NCI-H345 treated with DMSO at 0.1 percent for 48 hours (cell line): Measurements from ENCODE around the gene ITLN1.
"Not testable (repeated sequence)": the region's sequence is repeated elsewhere in the genome, so short reads cannot be mapped to it uniquely, and the experiment has no call there.

Source experiments
- DNase-seq: peaks from one replicate; lab custom pipeline; 2025; ENCODE audit not compliant: unreplicated experiment; lab: John Stamatoyannopoulos, UW

The ITLN1 gene

GRCh38 chr1:160885042-160885441, at the start of gene ITLN1:
Gene ITLN1, minus strand, starts transcription at chr1:160885180. Its CDS starts 303 bp downstream, at chr1:160884877.
- DNase-seq = no peak

GRCh38 chr1:160933305-160933704, 48.3 kb upstream of the ITLN1 start:
- DNase-seq = not testable (repeated sequence)

GRCh38 chr1:160925652-160926244, 40.8 kb upstream of the ITLN1 start:
- no peak for DNase-seq

GRCh38 chr1:160924791-160925651, 40.0 kb upstream of the ITLN1 start:
- DNase-seq = no peak

- no peak for DNase-seq
These were observed 31.7 kb upstream of the ITLN1 start for GRCh38 chr1:160916666-160917065.

- DNase-seq = not testable (repeated sequence)
These were observed 28.2 kb upstream of the ITLN1 start for GRCh38 chr1:160913229-160913628.

- DNase-seq = no peak
These were observed 26.9 kb upstream of the ITLN1 start for GRCh38 chr1:160911925-160912324.

GRCh38 chr1:160911441-160911840, 26.5 kb upstream of the ITLN1 start:
- no peak for DNase-seq

- peak; percentile 90 for DNase-seq
These were observed 25.3 kb upstream of the ITLN1 start for GRCh38 chr1:160910170-160910750.

GRCh38 chr1:160907976-160908375, 23.0 kb upstream of the ITLN1 start:
- no peak for DNase-seq

GRCh38 chr1:160905617-160905989, 20.6 kb upstream of the ITLN1 start:
- no peak for DNase-seq

GRCh38 chr1:160904783-160905616, 20.0 kb upstream of the ITLN1 start:
- no peak for DNase-seq

- not testable (repeated sequence) for DNase-seq
These were observed 17.3 kb upstream of the ITLN1 start for GRCh38 chr1:160902251-160902650.

- DNase-seq = no peak
These were observed 16.8 kb upstream of the ITLN1 start for GRCh38 chr1:160901768-160902167.

- not testable (repeated sequence) for DNase-seq
These were observed 15.7 kb upstream of the ITLN1 start for GRCh38 chr1:160900683-160901082.

GRCh38 chr1:160894368-160895135, 9.6 kb upstream of the ITLN1 start:
- not testable (repeated sequence) for DNase-seq

GRCh38 chr1:160891474-160891873, 6.5 kb upstream of the ITLN1 start:
- DNase-seq = no peak

- DNase-seq = no peak
These were observed 3.9 kb upstream of the ITLN1 start for GRCh38 chr1:160888926-160889325.

- DNase-seq = no peak
These were observed 2.1 kb upstream of the ITLN1 start for GRCh38 chr1:160887071-160887470.

GRCh38 chr1:160884579-160884978, 401 bp downstream of the ITLN1 start:
- DNase-seq = no peak
